ENCODE data around the gene TECPR2. TPM values are rescaled to one million over a fixed set of nuclear protein-coding genes. Genes with fewer than 3 reads are reported as not detected.

TECPR2 gene
- total RNA-seq, 1 experiment from 2014 or later: 12.2 TPM

GRCh38 chr14:102314242-102315011 lies 48.3 kb upstream of the TECPR2 start:
- Histone ChIP-seq H3K4me2 (ENCODE audit: low read length) (peak overlapping the region; percentile 98), H3K9me2 (ENCODE audit: insufficient read depth) (no peaks in the 10 kb centered on the region), H3K4me1 (ENCODE audit: control insufficient read depth in 1 of 2, insufficient read depth in 2 of 2, low read length in 2 of 2) (peaks cover 30 to 53% of the 10 kb centered on the region in 2 experiments), H3K4me3 (replicated peaks in 1 of 2; ENCODE audit: low read depth in 1 of 2, low read length in 2 of 2) (peak overlapping the region; percentile 39 to 65), H3K79me2 (ENCODE audit: insufficient read depth, low read length) (no peaks in the 10 kb centered on the region), H3K27me3 (ENCODE audit: insufficient read depth, low read length) (no peaks in the 10 kb centered on the region), H3K9ac (ENCODE audit: low read length) (peak overlapping the region; percentile 59), H4K20me1 (ENCODE audit: insufficient read depth) (no peaks in the 10 kb centered on the region), H3K9me3 (ENCODE audit: control insufficient read depth in 1 of 2, insufficient read depth in 1 of 2, low read depth in 1 of 2, low read length in 2 of 2) (no peaks in the 10 kb centered on the region), H2AFZ (ENCODE audit: low read depth, low read length, poor library complexity, severe bottlenecking) (peak overlapping the region; percentile 95), H3K27ac (ENCODE audit: low read depth, low read length) (no peak overlapping the region), H3K36me3 (ENCODE audit: control insufficient read depth in 1 of 2, insufficient read depth in 2 of 2, low read length in 2 of 2) (no peaks in the 10 kb centered on the region)
- ATAC-seq (peak; percentile 62), DNase-seq (ENCODE audit: low read depth, low spot score) (peak; percentile 57)
- intact Hi-C loops (cut with micrococcal nuclease): loop anchor here (1.0 to 2.0 kb wide), 6 partner anchors 79 to 354 kb away; partner anchors contain the start of gene WDR20
- ChIA-PET RAD21 (ENCODE audit: low non-redundant PET in 1 of 2, low total read pairs in 2 of 2, uncharacterized antibody in 2 of 2, unreplicated experiment in 2 of 2) (interaction anchor here (0.7 to 1.4 kb wide), 3 partner anchors 78 to 251 kb away, joined by 3 read pairs; no protein-coding TSS in a partner anchor), POLR2A (no interaction called here), CTCF (interaction anchor here (0.6 to 1.6 kb wide), 13 partner anchors 10 to 268 kb away, joined by 3 to 13 read pairs (median 3); partner anchors contain the start of gene MOK)
- no peak for TF ChIP-seq MAX (IDR thresholded peaks at IDR 0.05)
- peak in 2 of 3 experiments; percentile 74 to 97; a peak in 4 of 6 replicates for TF ChIP-seq CTCF (IDR thresholded peaks at IDR 0.05 in 2 of 3, conservative IDR thresholded peaks at IDR 0.05 in 1 of 3; ENCODE audit: borderline replicate concordance in 1 of 3, insufficient read depth in 1 of 3, low read depth in 2 of 3, low read length in 2 of 3)
- no peak for TF ChIP-seq EZH2 (IDR thresholded peaks at IDR 0.05)
- no TSS peak for BruUV-seq (replicated peaks)

- Histone ChIP-seq H3K9me3 (ENCODE audit: control insufficient read depth in 1 of 2, insufficient read depth in 1 of 2, low read depth in 1 of 2, low read length in 2 of 2) (no peaks in the 10 kb centered on the region), H3K36me3 (ENCODE audit: control insufficient read depth in 1 of 2, insufficient read depth in 2 of 2, low read length in 2 of 2) (no peaks in the 10 kb centered on the region), H3K4me2 (ENCODE audit: low read length) (peak overlapping the region; percentile 98), H3K27me3 (ENCODE audit: insufficient read depth, low read length) (no peaks in the 10 kb centered on the region), H3K9ac (ENCODE audit: low read length) (no peak overlapping the region), H3K27ac (ENCODE audit: low read depth, low read length) (no peak overlapping the region), H3K4me1 (ENCODE audit: control insufficient read depth in 1 of 2, insufficient read depth in 2 of 2, low read length in 2 of 2) (peaks cover 30 to 53% of the 10 kb centered on the region in 2 experiments), H3K79me2 (ENCODE audit: insufficient read depth, low read length) (peaks cover 2% of the 10 kb centered on the region), H3K4me3 (replicated peaks in 1 of 2; ENCODE audit: low read depth in 1 of 2, low read length in 2 of 2) (no peak overlapping the region), H4K20me1 (ENCODE audit: insufficient read depth) (no peaks in the 10 kb centered on the region), H3K9me2 (ENCODE audit: insufficient read depth) (no peaks in the 10 kb centered on the region), H2AFZ (ENCODE audit: low read depth, low read length, poor library complexity, severe bottlenecking) (no peak overlapping the region)
- no TSS peak for BruUV-seq (replicated peaks)
- ChIA-PET POLR2A (no interaction called here), RAD21 (ENCODE audit: low non-redundant PET in 1 of 2, low total read pairs in 2 of 2, uncharacterized antibody in 2 of 2, unreplicated experiment in 2 of 2) (interaction anchor here in 1 of 2 experiments (1.4 kb wide), 1 partner anchor 78 kb away, joined by 3 read pairs; no protein-coding TSS in a partner anchor), CTCF (interaction anchor here (0.6 to 1.4 kb wide), 4 partner anchors 10 to 252 kb away, joined by 3 to 5 read pairs (median 3); partner anchors contain the start of gene MOK)
- ATAC-seq (no peak), DNase-seq (ENCODE audit: low read depth, low spot score) (no peak)
- intact Hi-C loops (cut with micrococcal nuclease): loop anchor here (2.0 kb wide), 3 partner anchors 176 to 354 kb away; partner anchors contain the start of gene WDR20
- no peak for TF ChIP-seq SP1 (IDR thresholded peaks at IDR 0.05; ENCODE audit: low read depth)
- no peak for TF ChIP-seq ZFX (IDR thresholded peaks at IDR 0.05)
- no peak for TF ChIP-seq RAD21 (IDR thresholded peaks at IDR 0.05; ENCODE audit: low read depth)
- TF ChIP-seq FOSL1 (IDR thresholded peaks at IDR 0.05; ENCODE audit: low read depth): no peak
- TF ChIP-seq ZNF274 (IDR thresholded peaks at IDR 0.05; ENCODE audit: low read depth, low read length): no peak
- TF ChIP-seq MAX (IDR thresholded peaks at IDR 0.05): no peak
- no peak for TF ChIP-seq CTCF (IDR thresholded peaks at IDR 0.05 in 2 of 3, conservative IDR thresholded peaks at IDR 0.05 in 1 of 3; ENCODE audit: borderline replicate concordance in 1 of 3, insufficient read depth in 1 of 3, low read depth in 2 of 3, low read length in 2 of 3)
- TF ChIP-seq EGR1 (IDR thresholded peaks at IDR 0.05; ENCODE audit: low read depth): no peak
- no peak for TF ChIP-seq ELF1 (IDR thresholded peaks at IDR 0.05; ENCODE audit: borderline replicate concordance, low read depth)
- TF ChIP-seq EZH2phosphoT487 (IDR thresholded peaks at IDR 0.05; ENCODE audit: borderline replicate concordance): no peak
- TF ChIP-seq TCF7L2 (IDR thresholded peaks at IDR 0.05; ENCODE audit: borderline replicate concordance, extremely low read depth, insufficient read depth, insufficient read length): no peak
Measured at GRCh38 chr14:102315121-102315520, 47.6 kb upstream of the TECPR2 start.
